SU-DHL-6 (cell line): ENCODE results near the gene CCDC63.

Source experiments
- H2AFZ ChIP-seq: fragments of 200-600 bp; sonication (generic); 2 replicates; pipeline ENCODE4 v1.6.1; 2014; ENCODE audit warnings: low read depth, mild to moderate bottlenecking, moderate library complexity, mixed read lengths, antibody characterized with exemption, low read length; ENCODE audit not compliant: severe bottlenecking
- H3F3A ChIP-seq: fragments of 200-600 bp; shearing (Covaris generic); 2 replicates; pipeline ENCODE4 v1.6.0; 2016; ENCODE audit warnings: antibody characterized with exemption, mild to moderate bottlenecking; ENCODE audit not compliant: insufficient read depth
- H3K27ac ChIP-seq: fragments of 200-600 bp; sonication (generic); 2 replicates; pipeline ENCODE4 v1.5.1; 2016; ENCODE audit warnings: low read depth, mild to moderate bottlenecking, low read length, moderate library complexity, mixed read lengths
- H3K27me3 ChIP-seq: fragments of 200-600 bp; sonication (generic), shearing (Covaris generic); 2 replicates; pipeline ENCODE4 v1.6.0; 2014; ENCODE audit warnings: mild to moderate bottlenecking, low read length
- H3K36me3 ChIP-seq: fragments of 200-600 bp; sonication (generic); 2 replicates; pipeline ENCODE4 v1.6.1; 2014; ENCODE audit warnings: mild to moderate bottlenecking, low read length, mixed read lengths
- H3K4me2 ChIP-seq: fragments of 300-600, 200-600 bp; shearing (Covaris generic), sonication (generic); 2 replicates; pipeline ENCODE4 v1.6.0; 2014; ENCODE audit warnings: low read length, low read depth, mild to moderate bottlenecking; ENCODE audit not compliant: poor library complexity, severe bottlenecking
- H3K4me3 ChIP-seq: fragments of 200-600 bp; sonication (generic); 2 replicates; pipeline ENCODE4 v1.5.1; 2014; ENCODE audit warnings: antibody characterized with exemption, low read length, mild to moderate bottlenecking, mixed read lengths; ENCODE audit not compliant: insufficient read depth, poor library complexity, severe bottlenecking
- H3K79me2 ChIP-seq: fragments of 200-600 bp; sonication (generic); 2 replicates; pipeline ENCODE4 v1.6.1; 2014; ENCODE audit warnings: mild to moderate bottlenecking, low read length, moderate library complexity; ENCODE audit not compliant: insufficient read depth
- H3K9ac ChIP-seq: fragments of 200-600 bp; sonication (generic); 2 replicates; pipeline ENCODE4 v1.7.0; 2014; ENCODE audit warnings: mild to moderate bottlenecking, low read length
- H3K9me2 ChIP-seq: fragments of 200-600 bp; sonication (generic); replicated peaks from 2 replicates; pipeline ENCODE4 v1.6.1; 2014; ENCODE audit warnings: low read length; ENCODE audit not compliant: insufficient read depth
- H3K9me3 ChIP-seq: fragments of 200-600 bp; sonication (generic); 2 replicates; pipeline ENCODE4 v1.6.1; 2014; ENCODE audit warnings: low read length, mixed read lengths; ENCODE audit not compliant: insufficient read depth
- H4K20me1 ChIP-seq: fragments of 200-600 bp; sonication (generic); 2 replicates; pipeline ENCODE4 v1.6.1; 2014; ENCODE audit warnings: low read depth, mild to moderate bottlenecking, antibody characterized with exemption, low read length, moderate library complexity, mixed read lengths
- EZH2phosphoT487 ChIP-seq: fragments of 200-600 bp; sonication (generic), shearing (Covaris generic); conservative IDR thresholded peaks from 2 replicates; pipeline ENCODE4 v1.6.1; 2018; ENCODE audit warnings: mild to moderate bottlenecking, antibody characterized with exemption, low read length, moderate library complexity, mixed read lengths
- TF ChIP-seq, protein P1 (sequence below): fragments of 200-600 bp; sonication (generic); IDR thresholded peaks from one replicate; pipeline ENCODE4 v1.5.1; 2017; ENCODE audit warnings: antibody characterized with exemption, mild to moderate bottlenecking, low read length, moderate library complexity; ENCODE audit not compliant: insufficient read depth, poor library complexity, severe bottlenecking

CCDC63 gene

DNA sequence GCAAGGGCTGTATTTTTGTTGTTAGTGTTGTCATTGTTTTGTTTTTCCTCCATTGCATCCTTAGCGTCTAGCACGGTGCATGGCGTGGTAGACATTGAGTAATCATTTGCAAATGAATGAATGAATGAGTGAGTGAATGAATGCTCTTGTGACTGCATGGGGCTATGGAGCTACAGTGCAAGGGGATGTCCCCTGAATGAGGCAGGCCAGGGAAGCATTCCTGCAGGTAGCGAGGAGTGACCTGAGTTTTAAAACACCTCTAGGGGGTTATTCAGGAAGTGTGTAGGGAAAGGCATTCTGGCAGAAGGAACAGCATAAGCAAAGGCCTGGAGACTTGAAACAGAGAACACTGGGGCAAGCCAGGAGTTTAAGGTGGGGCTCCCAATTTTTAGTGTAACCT is 56.7 kb downstream of the CCDC63 start:
- H3K9me3 ChIP-seq: no peaks in the 10 kb centered on the region
- H3F3A ChIP-seq: no peaks in the 10 kb centered on the region
- no peaks in the 10 kb centered on the region for H3K9me2 ChIP-seq
- H3K36me3 ChIP-seq: no peaks in the 10 kb centered on the region
- no peak for TF ChIP-seq EZH2phosphoT487
- TF ChIP-seq, protein P1, sequence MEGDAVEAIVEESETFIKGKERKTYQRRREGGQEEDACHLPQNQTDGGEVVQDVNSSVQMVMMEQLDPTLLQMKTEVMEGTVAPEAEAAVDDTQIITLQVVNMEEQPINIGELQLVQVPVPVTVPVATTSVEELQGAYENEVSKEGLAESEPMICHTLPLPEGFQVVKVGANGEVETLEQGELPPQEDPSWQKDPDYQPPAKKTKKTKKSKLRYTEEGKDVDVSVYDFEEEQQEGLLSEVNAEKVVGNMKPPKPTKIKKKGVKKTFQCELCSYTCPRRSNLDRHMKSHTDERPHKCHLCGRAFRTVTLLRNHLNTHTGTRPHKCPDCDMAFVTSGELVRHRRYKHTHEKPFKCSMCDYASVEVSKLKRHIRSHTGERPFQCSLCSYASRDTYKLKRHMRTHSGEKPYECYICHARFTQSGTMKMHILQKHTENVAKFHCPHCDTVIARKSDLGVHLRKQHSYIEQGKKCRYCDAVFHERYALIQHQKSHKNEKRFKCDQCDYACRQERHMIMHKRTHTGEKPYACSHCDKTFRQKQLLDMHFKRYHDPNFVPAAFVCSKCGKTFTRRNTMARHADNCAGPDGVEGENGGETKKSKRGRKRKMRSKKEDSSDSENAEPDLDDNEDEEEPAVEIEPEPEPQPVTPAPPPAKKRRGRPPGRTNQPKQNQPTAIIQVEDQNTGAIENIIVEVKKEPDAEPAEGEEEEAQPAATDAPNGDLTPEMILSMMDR: no peak
- H3K4me3 ChIP-seq: no peak overlapping the region
- H4K20me1 ChIP-seq: no peaks in the 10 kb centered on the region
- H3K27me3 ChIP-seq: no peaks in the 10 kb centered on the region
- H3K4me2 ChIP-seq: no peak overlapping the region
- H3K79me2 ChIP-seq: no peaks in the 10 kb centered on the region
- no peak overlapping the region for H3K27ac ChIP-seq
- no peak overlapping the region for H2AFZ ChIP-seq
- H3K9ac ChIP-seq: no peak overlapping the region

DNA sequence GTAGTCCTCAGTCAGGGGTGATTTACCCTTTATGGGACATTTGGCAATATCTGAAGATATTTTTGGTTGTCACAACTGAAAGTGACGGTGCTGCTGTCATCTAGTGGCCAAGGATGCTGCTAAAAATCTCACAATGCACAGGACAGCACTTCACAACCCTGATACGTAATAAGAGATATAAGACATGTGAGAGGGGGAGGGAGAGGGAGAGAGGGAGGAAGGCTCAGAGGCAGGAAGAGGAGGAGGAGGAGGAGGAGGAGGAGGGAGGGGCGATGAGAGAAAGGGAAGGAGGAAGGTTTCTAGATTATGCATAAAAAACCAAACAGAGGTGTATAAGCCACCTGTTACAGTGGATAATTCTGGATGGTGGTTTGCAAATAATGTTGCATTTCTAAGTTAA is 59.3 kb downstream of the CCDC63 start:
- Histone ChIP-seq H3K79me2 (no peaks in the 10 kb centered on the region), H3F3A (no peaks in the 10 kb centered on the region), H3K9me2 (no peaks in the 10 kb centered on the region), H4K20me1 (no peaks in the 10 kb centered on the region), H3K9ac (no peak overlapping the region), H2AFZ (no peak overlapping the region), H3K36me3 (no peaks in the 10 kb centered on the region), H3K27ac (peak overlapping the region; percentile 49), H3K27me3 (no peaks in the 10 kb centered on the region), H3K4me2 (peak overlapping the region; percentile 41), H3K4me3 (no peak overlapping the region), H3K9me3 (no peaks in the 10 kb centered on the region)
- TF ChIP-seq, protein P1: peak; percentile 43
- TF ChIP-seq EZH2phosphoT487: no peak

DNA sequence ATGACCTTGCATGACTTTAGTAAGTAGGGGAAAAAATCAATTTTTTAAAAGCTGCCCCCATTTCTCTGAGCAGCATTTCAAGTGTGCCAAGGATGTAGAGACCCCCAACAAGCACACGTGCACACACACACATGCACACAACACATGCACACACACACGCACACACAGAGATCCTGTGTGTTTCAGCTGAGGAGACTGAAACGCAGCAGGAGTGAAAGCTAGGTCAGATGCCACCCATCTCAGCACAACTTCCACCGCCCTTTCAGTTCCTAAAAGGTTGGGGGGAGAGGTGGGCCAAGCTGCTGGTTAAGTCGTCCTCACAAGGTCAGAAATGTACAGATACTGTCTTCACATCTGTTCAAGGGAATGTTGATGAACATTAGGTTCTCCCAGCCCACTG is 59.7 kb downstream of the CCDC63 start:
- Histone ChIP-seq H3K27ac (peak overlapping the region; percentile 49), H4K20me1 (no peaks in the 10 kb centered on the region), H3K4me3 (no peak overlapping the region), H3K9ac (no peak overlapping the region), H3K27me3 (no peaks in the 10 kb centered on the region), H3K36me3 (no peaks in the 10 kb centered on the region), H3K9me3 (no peaks in the 10 kb centered on the region), H3K9me2 (no peaks in the 10 kb centered on the region), H3K79me2 (no peaks in the 10 kb centered on the region), H3F3A (no peaks in the 10 kb centered on the region), H2AFZ (no peak overlapping the region), H3K4me2 (peak overlapping the region; percentile 41)
- TF ChIP-seq, protein P1: no peak
- no peak for TF ChIP-seq EZH2phosphoT487

DNA sequence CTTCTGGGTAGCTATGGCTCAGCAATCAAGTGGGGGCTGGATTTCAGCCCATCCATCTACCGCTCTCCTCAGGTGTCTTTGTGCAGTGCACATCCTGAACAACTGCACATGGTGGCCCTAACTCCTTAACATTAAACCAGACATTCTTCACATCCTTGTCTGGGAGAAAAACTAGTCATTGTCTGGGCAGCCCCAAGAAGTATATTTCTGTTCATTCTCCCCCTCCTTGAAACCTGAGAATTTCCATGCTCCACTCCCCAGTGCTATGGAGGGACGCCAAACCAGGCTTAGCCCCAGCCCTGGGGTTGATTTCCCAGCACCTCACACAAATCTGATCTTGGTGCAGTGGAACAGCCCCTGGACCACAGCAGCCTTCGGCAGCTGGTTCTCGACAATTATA is 60.2 kb downstream of the CCDC63 start:
- H3K27ac ChIP-seq: peak overlapping the region; percentile 49; the same call in 1 of the 2 replicates
- H3F3A ChIP-seq: no peaks in the 10 kb centered on the region; the same call in 1 of the 2 replicates
- H4K20me1 ChIP-seq: no peaks in the 10 kb centered on the region
- no peak overlapping the region for H2AFZ ChIP-seq
- no peak overlapping the region for H3K9ac ChIP-seq
- no peaks in the 10 kb centered on the region for H3K79me2 ChIP-seq
- no peaks in the 10 kb centered on the region for H3K9me3 ChIP-seq
- TF ChIP-seq EZH2phosphoT487: no peak
- TF ChIP-seq, protein P1: no peak
- H3K4me2 ChIP-seq: peak overlapping the region; percentile 41
- no peak overlapping the region for H3K4me3 ChIP-seq
- no peaks in the 10 kb centered on the region for H3K27me3 ChIP-seq
- H3K36me3 ChIP-seq: no peaks in the 10 kb centered on the region
- H3K9me2 ChIP-seq: no peaks in the 10 kb centered on the region
